HepG2 (cell line): ENCODE results near the gene OR8G1.

Experiments
- BHLHE40 ChIP-seq: IDR thresholded peaks from 2 replicates; pipeline ENCODE4 v1.6.1; 2011; ENCODE audit warnings: low read length, improper control_type of control experiment
- CREM ChIP-seq, 2 experiments: sonication (generic) in 1 of 2; formaldehyde crosslinking in 1 of 2; IDR thresholded peaks; 2 replicates each; pipeline versions ENCODE4 v1.4.0 to v1.6.1; 2016 to 2020; ENCODE audit warnings: antibody characterized with exemption in 1 of 2, mild to moderate bottlenecking in 1 of 2, missing genetic modification reagents in 1 of 2
- CTCF ChIP-seq: sonication (generic); formaldehyde crosslinking; IDR thresholded peaks from 2 replicates; pipeline ENCODE4 v1.5.0; 2020; ENCODE audit warnings: mild to moderate bottlenecking, missing genetic modification reagents, moderate library complexity
- FIP1L1 ChIP-seq: fragments of 200-400 bp; formaldehyde crosslinking; IDR thresholded peaks from 2 replicates; pipeline ENCODE4 v1.6.1; 2018; ENCODE audit warnings: low read depth, mild to moderate bottlenecking, low read length, moderate library complexity, borderline replicate concordance; ENCODE audit not compliant: insufficient read depth
- FOXA1 ChIP-seq, 2 experiments: fragments of 450-650 bp in 1 of 2; sonication (generic) in 1 of 2; formaldehyde crosslinking in 1 of 2; IDR thresholded peaks; 2 replicates each; pipeline versions ENCODE4 v1.4.0 to v1.6.1; 2016 to 2020; ENCODE audit warnings: missing genetic modification reagents in 1 of 2
- HDAC2 ChIP-seq: sonication (generic); formaldehyde crosslinking; IDR thresholded peaks from 2 replicates; pipeline ENCODE4 v1.4.0; 2020; ENCODE audit warnings: missing genetic modification reagents
- NBN ChIP-seq: fragments of 450-650 bp; conservative IDR thresholded peaks from 2 replicates; pipeline ENCODE4 v1.6.1; 2017
- PHF8 ChIP-seq: sonication (generic); formaldehyde crosslinking; IDR thresholded peaks from 2 replicates; pipeline ENCODE4 v1.5.0; 2020; ENCODE audit warnings: missing genetic modification reagents
- RBM22 ChIP-seq: fragments of 200-400 bp; formaldehyde crosslinking; optimal IDR thresholded peaks from 2 replicates; pipeline ENCODE3; 2017; ENCODE audit warnings: mild to moderate bottlenecking, low read length, moderate library complexity
- TARDBP ChIP-seq: sonication (generic); formaldehyde crosslinking; IDR thresholded peaks from 2 replicates; pipeline ENCODE4 v1.8.0; 2022; ENCODE audit warnings: mild to moderate bottlenecking, missing genetic modification reagents
- THRA ChIP-seq: sonication (generic); formaldehyde crosslinking; IDR thresholded peaks from 2 replicates; pipeline ENCODE4 v1.4.0; 2020; ENCODE audit warnings: missing genetic modification reagents, borderline replicate concordance
- U2AF2 ChIP-seq: fragments of 200-400 bp; formaldehyde crosslinking; IDR thresholded peaks from 2 replicates; pipeline ENCODE4 v1.6.1; 2017; ENCODE audit warnings: low read depth, mild to moderate bottlenecking, low read length
- ZMYM4 ChIP-seq: sonication (generic); formaldehyde crosslinking; IDR thresholded peaks from 2 replicates; pipeline ENCODE4 v1.8.1; 2023; ENCODE audit warnings: mild to moderate bottlenecking, missing genetic modification reagents

- TF ChIP-seq CTCF (CRISPR knock-in tag) (no peak), FOXA1 (IDR thresholded peaks at IDR 0.05) (no peak), FOXA1 (CRISPR knock-in tag; IDR thresholded peaks at IDR 0.05) (no peak), PHF8 (CRISPR knock-in tag) (no peak), U2AF2 (no peak), BHLHE40 (no peak), ZMYM4 (CRISPR knock-in tag) (no peak), CREM (IDR thresholded peaks at IDR 0.05) (no peak), CREM (CRISPR knock-in tag; IDR thresholded peaks at IDR 0.05) (no peak), TARDBP (no peak), RBM22 (no peak), HDAC2 (no peak), NBN (no peak), THRA (CRISPR knock-in tag) (no peak), FIP1L1 (no peak)
These were observed 33.1 kb downstream of the OR8G1 start for GRCh38 chr11:124274000-124274399.
